ENCODE data around the gene BCL2L13. TPM values are rescaled to one million over a fixed set of nuclear protein-coding genes. Genes with fewer than 3 reads are reported as not detected.
A peak's percentile ranks its signal among the peaks of the same experiment; 100 is the strongest.

The BCL2L13 gene
- total RNA-seq, 1 experiment from 2014 or later: 26.0 TPM

DNA sequence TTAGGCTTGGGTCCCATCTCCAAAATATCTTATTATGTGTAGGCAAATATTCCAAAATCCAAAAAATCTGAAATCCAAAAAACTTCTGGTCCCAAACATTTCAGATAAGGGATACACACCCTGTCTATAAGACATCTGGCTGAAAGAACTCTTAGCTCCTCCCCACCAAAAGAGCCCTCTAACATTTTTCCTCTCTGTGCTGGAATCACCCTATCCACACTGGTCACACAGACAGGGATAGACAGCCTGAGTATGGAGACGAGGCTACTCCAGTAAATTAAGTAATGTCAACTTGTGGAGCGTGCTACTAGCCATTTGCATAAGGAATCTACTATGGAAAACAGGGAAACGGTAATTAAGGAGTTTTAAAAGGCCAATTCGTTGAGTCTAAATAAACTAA is 34.9 kb upstream of the BCL2L13 start:
- Histone ChIP-seq H2BK120ac (ENCODE audit: low read depth, low read length, poor library complexity, severe bottlenecking) (no peak overlapping the region), H3K4me2 (ENCODE audit: insufficient read depth, insufficient read length, low read length) (no peak overlapping the region), H3T11ph (ENCODE audit: low read length) (no peak overlapping the region), H3K79me1 (ENCODE audit: insufficient read depth, low read depth, low read length, poor library complexity, severe bottlenecking) (peaks cover 3% of the 10 kb centered on the region), H3K23me2 (ENCODE audit: insufficient read length, low read depth, low read length, poor library complexity, severe bottlenecking) (no peaks in the 10 kb centered on the region), H4K8ac (replicated peaks; ENCODE audit: insufficient read length, low read depth, low read length) (no peak overlapping the region), H3K27me3 (ENCODE audit: insufficient read depth, low read length) (no peaks in the 10 kb centered on the region), H2BK15ac (ENCODE audit: low read depth, low read length) (no peak overlapping the region), H2BK12ac (ENCODE audit: insufficient read length, low read depth, low read length) (no peak overlapping the region), H3K9ac (ENCODE audit: extremely low read depth, insufficient read length, low read length) (no peak overlapping the region), H4K91ac (ENCODE audit: insufficient read length, low read depth, low read length) (no peak overlapping the region), H3K27ac (ENCODE audit: insufficient read length, low read depth, low read length) (no peak overlapping the region), H4K20me1 (ENCODE audit: control insufficient read depth, insufficient read depth, insufficient read length) (no peaks in the 10 kb centered on the region), H4K5ac (ENCODE audit: insufficient read length, low read depth, low read length) (no peak overlapping the region), H3K79me2 (ENCODE audit: insufficient read depth, low read length) (0 out of 2 replicates have a peak, but pooled peaks cover 2% of the 10 kb centered on the region), H3K14ac (ENCODE audit: insufficient read depth, low read length) (no peak overlapping the region), H3K56ac (ENCODE audit: insufficient read length, low read depth, low read length) (no peak overlapping the region), H3K23ac (ENCODE audit: insufficient read length, low read depth, low read length) (no peak overlapping the region), H2AK5ac (ENCODE audit: insufficient read length, low read length) (no peak overlapping the region), H3K9me3 (ENCODE audit: control insufficient read depth, low read depth, low read length) (no peaks in the 10 kb centered on the region), H3K4ac (ENCODE audit: low read depth, low read length) (no peak overlapping the region), H3K18ac (ENCODE audit: insufficient read length, low read depth, low read length) (no peak overlapping the region), H2BK20ac (ENCODE audit: low read depth, low read length, poor library complexity, severe bottlenecking) (no peak overlapping the region), H2AFZ (ENCODE audit: low read length) (no peak overlapping the region), H3K4me1 (ENCODE audit: insufficient read depth, low read length) (no peaks in the 10 kb centered on the region), H2BK5ac (ENCODE audit: insufficient read length, low read length) (no peak overlapping the region)
- Mint-ChIP-seq H3K36me3 (ENCODE audit: insufficient read depth in 1 of 3, low read depth in 3 of 3) (peaks cover 3 to 34% (median 28%) of the 10 kb centered on the region in 3 experiments; a peak in 6 of 7 replicates), H3K4me1 (no peaks in the 10 kb centered on the region), H3K27ac (peak overlapping the region in 1 of 3 experiments; percentile 18; a peak in 1 of 7 replicates), H3K27me3 (ENCODE audit: low read depth) (no peaks in the 10 kb centered on the region), H3K4me3 (no peak overlapping the region), H3K9me3 (no peaks in the 10 kb centered on the region)
- TF ChIP-seq, protein P1, sequence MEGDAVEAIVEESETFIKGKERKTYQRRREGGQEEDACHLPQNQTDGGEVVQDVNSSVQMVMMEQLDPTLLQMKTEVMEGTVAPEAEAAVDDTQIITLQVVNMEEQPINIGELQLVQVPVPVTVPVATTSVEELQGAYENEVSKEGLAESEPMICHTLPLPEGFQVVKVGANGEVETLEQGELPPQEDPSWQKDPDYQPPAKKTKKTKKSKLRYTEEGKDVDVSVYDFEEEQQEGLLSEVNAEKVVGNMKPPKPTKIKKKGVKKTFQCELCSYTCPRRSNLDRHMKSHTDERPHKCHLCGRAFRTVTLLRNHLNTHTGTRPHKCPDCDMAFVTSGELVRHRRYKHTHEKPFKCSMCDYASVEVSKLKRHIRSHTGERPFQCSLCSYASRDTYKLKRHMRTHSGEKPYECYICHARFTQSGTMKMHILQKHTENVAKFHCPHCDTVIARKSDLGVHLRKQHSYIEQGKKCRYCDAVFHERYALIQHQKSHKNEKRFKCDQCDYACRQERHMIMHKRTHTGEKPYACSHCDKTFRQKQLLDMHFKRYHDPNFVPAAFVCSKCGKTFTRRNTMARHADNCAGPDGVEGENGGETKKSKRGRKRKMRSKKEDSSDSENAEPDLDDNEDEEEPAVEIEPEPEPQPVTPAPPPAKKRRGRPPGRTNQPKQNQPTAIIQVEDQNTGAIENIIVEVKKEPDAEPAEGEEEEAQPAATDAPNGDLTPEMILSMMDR (conservative IDR thresholded peaks at IDR 0.05): no peak
- no peak for DNase-seq
- no CpG with 5 or more reads among the region's 4 CpGs for WGBS (ENCODE audit: extremely low coverage, insufficient read length, low lambda C conversion rate)
